ENCODE measurements around the gene RAI1.

The RAI1 gene

GRCh38 chr17:17840751-17841591 is 159.7 kb downstream of the RAI1 start:
- no peak overlapping the region for H3K4me3 ChIP-seq (ENCODE audit: low read depth, low read length)

GRCh38 chr17:17841601-17842025 is 160.4 kb downstream of the RAI1 start:
- no peak overlapping the region for H3K4me3 ChIP-seq (ENCODE audit: low read depth, low read length)

GRCh38 chr17:17842111-17842876 is 161.0 kb downstream of the RAI1 start:
- no peak overlapping the region for H3K4me3 ChIP-seq (ENCODE audit: low read depth, low read length)

GRCh38 chr17:17843096-17843495 is 161.8 kb downstream of the RAI1 start:
- no peak overlapping the region for H3K4me3 ChIP-seq (ENCODE audit: low read depth, low read length)

GRCh38 chr17:17844079-17844478 is 162.8 kb downstream of the RAI1 start:
- no peak overlapping the region for H3K4me3 ChIP-seq (ENCODE audit: low read depth, low read length)

- H3K4me3 ChIP-seq (ENCODE audit: low read depth, low read length) = no peak overlapping the region
Observed at GRCh38 chr17:17844500-17844899, 163.2 kb downstream of the RAI1 start.

GRCh38 chr17:17845046-17845775 is 164.0 kb downstream of the RAI1 start:
- no peak overlapping the region for H3K4me3 ChIP-seq (ENCODE audit: low read depth, low read length)

GRCh38 chr17:17846003-17846402 is 164.7 kb downstream of the RAI1 start:
- no peak overlapping the region for H3K4me3 ChIP-seq (ENCODE audit: low read depth, low read length)

GRCh38 chr17:17846645-17847044 is 165.4 kb downstream of the RAI1 start:
- H3K4me3 ChIP-seq (ENCODE audit: low read depth, low read length) = no peak overlapping the region

- H3K4me3 ChIP-seq (ENCODE audit: low read depth, low read length) = no peak overlapping the region
Observed at GRCh38 chr17:17847118-17847689, 165.9 kb downstream of the RAI1 start.

- no peak overlapping the region for H3K4me3 ChIP-seq (ENCODE audit: low read depth, low read length)
Observed at GRCh38 chr17:17847726-17848125, 166.5 kb downstream of the RAI1 start.

GRCh38 chr17:17848311-17849082 is 167.2 kb downstream of the RAI1 start:
- H3K4me3 ChIP-seq (ENCODE audit: low read depth, low read length) = no peak overlapping the region

- no peak overlapping the region for H3K4me3 ChIP-seq (ENCODE audit: low read depth, low read length)
Observed at GRCh38 chr17:17849147-17849820, 168.0 kb downstream of the RAI1 start.

GRCh38 chr17:17849845-17850373 is 168.7 kb downstream of the RAI1 start:
- no peak overlapping the region for H3K4me3 ChIP-seq (ENCODE audit: low read depth, low read length)

GRCh38 chr17:17851103-17852002 is 170.1 kb downstream of the RAI1 start:
- no peak overlapping the region for H3K4me3 ChIP-seq (ENCODE audit: low read depth, low read length)

- H3K4me3 ChIP-seq (ENCODE audit: low read depth, low read length) = no peak overlapping the region
Observed at GRCh38 chr17:17852930-17853329, 171.7 kb downstream of the RAI1 start.

- no peak overlapping the region for H3K4me3 ChIP-seq (ENCODE audit: low read depth, low read length)
Observed at GRCh38 chr17:17853811-17854447, 172.7 kb downstream of the RAI1 start.

GRCh38 chr17:17855976-17856375 is 174.7 kb downstream of the RAI1 start:
- H3K4me3 ChIP-seq (ENCODE audit: low read depth, low read length) = no peak overlapping the region
